Urinary bladder (tissue), 4 donors: Measurements from ENCODE around the gene CREB3L4. TPM values are rescaled to one million over a fixed set of nuclear protein-coding genes. Genes with fewer than 3 reads are reported as not detected.

ENCODE experiments used
- DNase-seq: peaks from one replicate; pipeline ENCODE4 v3.0.0-alpha.2; 2015; ENCODE audit errors: extremely low spot score
- H3K27ac ChIP-seq: one replicate; pipeline ENCODE4 v1.5.1; 2013; ENCODE audit warnings: low read depth, mild to moderate bottlenecking, moderate library complexity
- H3K36me3 ChIP-seq: one replicate; pipeline ENCODE4 v1.6.1; 2013; ENCODE audit warnings: mild to moderate bottlenecking, moderate library complexity; ENCODE audit not compliant: insufficient read depth
- H3K4me1 ChIP-seq: one replicate; pipeline ENCODE4 v1.6.1; 2013; ENCODE audit warnings: mild to moderate bottlenecking, moderate library complexity; ENCODE audit not compliant: insufficient read depth
- H3K4me3 ChIP-seq: one replicate; pipeline ENCODE4 v1.5.1; 2013; ENCODE audit warnings: low read depth, low read length
- WGBS: extraction: QIAGEN DNeasy Blood & Tissue Kit; methylation state at CpG from one replicate; pipeline ENCODE4 v1.1.7; 2013; 5-methylcytosine and 5-hydroxymethylcytosine counted together
- polyA plus RNA-seq: library from polyadenylated mRNA; stranded (reverse); fragments of 200-250 nt; gene quantifications from one replicate; pipeline ENCODE4 v1.2.3, GENCODE V29; 2013
- total RNA-seq: library from RNA; depleted of rRNA; stranded (reverse); fragments of >200 nt; gene quantifications from one replicate; pipeline ENCODE4 v1.2.3, GENCODE V29; 2014
- donor health status: healthy with polysubstance abuse.
- donor health status: healthy.

The CREB3L4 gene
- total and polyA plus RNA-seq, 2 donors: 8.7 to 12.2 TPM

- Histone ChIP-seq H3K4me1 (peaks cover 5% of the 10 kb centered on the region), H3K36me3 (no peaks in the 10 kb centered on the region), H3K4me3 (peak within 1 kb of the TSS; percentile 75), H3K27ac (peak within 1 kb of the TSS; percentile 87)
- WGBS: under 1% methylated on average over 75 of the region's 75 CpGs
- DNase-seq: peak; percentile 98
Measured at GRCh38 chr1:153958111-153958960, 9.4 kb upstream of the CREB3L4 start, which contains the start of gene CRTC2. Gene CRTC2 (minus strand): TSS chr1:153958612. CDS start chr1:153958497, 115 bp downstream.

GRCh38 chr1:153958961-153959260 lies 8.8 kb upstream of the CREB3L4 start:
- Histone ChIP-seq H3K4me1 (peaks cover 5% of the 10 kb centered on the region), H3K4me3 (no peak overlapping the region), H3K36me3 (no peaks in the 10 kb centered on the region), H3K27ac (no peak overlapping the region)
- WGBS: 10% methylated on average over 4 of the region's 4 CpGs
- DNase-seq: no peak

GRCh38 chr1:153959454-153959853 lies 8.2 kb upstream of the CREB3L4 start:
- H3K4me1 ChIP-seq: peaks cover 5% of the 10 kb centered on the region

GRCh38 chr1:153960206-153960605 lies 7.5 kb upstream of the CREB3L4 start:
- Histone ChIP-seq H3K36me3 (no peaks in the 10 kb centered on the region), H3K4me3 (no peak overlapping the region), H3K27ac (no peak overlapping the region), H3K4me1 (peaks cover 5% of the 10 kb centered on the region)
- no peak for DNase-seq
- WGBS: 95% methylated on average over 11 of the region's 11 CpGs

More at GRCh38 chr1:153959454-153959853, 8.2 kb upstream of the CREB3L4 start:
- Histone ChIP-seq H3K27ac (no peak overlapping the region), H3K4me3 (no peak overlapping the region), H3K36me3 (no peaks in the 10 kb centered on the region)
- DNase-seq: no peak
- WGBS: 53% methylated on average over 3 of the region's 3 CpGs

- WGBS: 70% methylated on average over 4 of the region's 4 CpGs
- no peak for DNase-seq
- Histone ChIP-seq H3K4me1 (peaks cover 3% of the 10 kb centered on the region), H3K27ac (no peak overlapping the region), H3K36me3 (no peaks in the 10 kb centered on the region), H3K4me3 (no peak overlapping the region)
Measured at GRCh38 chr1:153961421-153961820, 6.3 kb upstream of the CREB3L4 start.

- no peak for DNase-seq
- Histone ChIP-seq H3K27ac (peak overlapping the region; percentile 90), H3K36me3 (no peaks in the 10 kb centered on the region), H3K4me3 (peak overlapping the region; percentile 64), H3K4me1 (no peaks in the 10 kb centered on the region)
- whole genome bisulfite sequencing: 35% methylated on average over 16 of the region's 16 CpGs
Measured at GRCh38 chr1:153962088-153963029, 5.3 kb upstream of the CREB3L4 start.

GRCh38 chr1:153963030-153963849 lies 4.5 kb upstream of the CREB3L4 start, which contains the start of gene SLC39A1:
Gene SLC39A1 (minus strand): TSS chr1:153963537. CDS start chr1:153962715, 822 bp downstream.
- Histone ChIP-seq H3K27ac (peak within 1 kb of the TSS; percentile 90), H3K4me3 (peak within 1 kb of the TSS; percentile 64), H3K4me1 (no peaks in the 10 kb centered on the region), H3K36me3 (no peaks in the 10 kb centered on the region)
- peak; percentile 98 for DNase-seq
- WGBS: under 1% methylated on average over 54 of the region's 54 CpGs

GRCh38 chr1:153963850-153964331 lies 3.8 kb upstream of the CREB3L4 start:
- H3K36me3 ChIP-seq: no peaks in the 10 kb centered on the region
- no peak for DNase-seq
- 1% methylated on average over 22 of the region's 22 CpGs for WGBS
- peak overlapping the region; percentile 76 for H3K27ac ChIP-seq
- peak overlapping the region; percentile 64 for H3K4me3 ChIP-seq
- H3K4me1 ChIP-seq: no peaks in the 10 kb centered on the region

- H3K27ac ChIP-seq: no peak overlapping the region
- DNase-seq: no peak
- H3K4me3 ChIP-seq: peak overlapping the region; percentile 40
- WGBS: 1% methylated on average over 8 of the region's 8 CpGs
- no peaks in the 10 kb centered on the region for H3K4me1 ChIP-seq
- no peaks in the 10 kb centered on the region for H3K36me3 ChIP-seq
Measured at GRCh38 chr1:153968000-153968363, 280 bp downstream of the CREB3L4 start.

GRCh38 chr1:153968408-153968807 lies 706 bp downstream of the CREB3L4 start:
- Histone ChIP-seq H3K36me3 (no peaks in the 10 kb centered on the region), H3K4me3 (peak overlapping the region; percentile 40), H3K27ac (no peak overlapping the region), H3K4me1 (no peaks in the 10 kb centered on the region)
- 8% methylated on average over 13 of the region's 13 CpGs for WGBS
- DNase-seq: no peak

GRCh38 chr1:153968972-153969371 lies 1.3 kb downstream of the CREB3L4 start:
- Histone ChIP-seq H3K27ac (no peak overlapping the region), H3K4me1 (no peaks in the 10 kb centered on the region), H3K4me3 (no peak overlapping the region), H3K36me3 (no peaks in the 10 kb centered on the region)
- 92% methylated on average over 2 of the region's 2 CpGs for WGBS
- no peak for DNase-seq

GRCh38 chr1:153970346-153970745 lies 2.6 kb downstream of the CREB3L4 start:
- no peak for DNase-seq
- 89% methylated on average over 2 of the region's 2 CpGs for WGBS
- Histone ChIP-seq H3K4me1 (no peaks in the 10 kb centered on the region), H3K4me3 (no peak overlapping the region), H3K36me3 (no peaks in the 10 kb centered on the region), H3K27ac (no peak overlapping the region)

GRCh38 chr1:153973071-153973470 lies 5.4 kb downstream of the CREB3L4 start:
- Histone ChIP-seq H3K4me1 (no peaks in the 10 kb centered on the region), H3K36me3 (no peaks in the 10 kb centered on the region), H3K4me3 (no peak overlapping the region), H3K27ac (no peak overlapping the region)
- no peak for DNase-seq
- WGBS: 91% methylated on average over 3 of the region's 3 CpGs
